ENCODE measurements around the gene TRMT10A. TPM values are rescaled to one million over a fixed set of nuclear protein-coding genes. Genes with fewer than 3 reads are reported as not detected.

TRMT10A gene
- total RNA-seq, 1 experiment from 2014 or later, result 6.1 TPM

- TF ChIP-seq EZH2 (IDR thresholded peaks at IDR 0.05; ENCODE audit: low read depth) (no peak), CTCF (conservative IDR thresholded peaks at IDR 0.05) (no peak)
- no peaks in the 10 kb centered on the region for H3F3A ChIP-seq (ENCODE audit: insufficient read depth, low read depth)
- no peak overlapping the region for H2AFZ ChIP-seq
- no peaks in the 10 kb centered on the region for H3K79me2 ChIP-seq (ENCODE audit: low read depth)
- no peaks in the 10 kb centered on the region for H4K20me1 ChIP-seq (ENCODE audit: insufficient read depth)
- H3K27ac ChIP-seq, result no peak overlapping the region
- H3K27me3 ChIP-seq (ENCODE audit: insufficient read depth, low read depth), result no peaks in the 10 kb centered on the region
- no peak overlapping the region for H3K4me3 ChIP-seq
- no peak overlapping the region for H3K4me2 ChIP-seq
- H3K4me1 ChIP-seq (replicated peaks; ENCODE audit: insufficient read depth), result no peaks in the 10 kb centered on the region
- intact Hi-C loops (cut with micrococcal nuclease; ENCODE audit: unreplicated experiment), result no loop called here
- no peaks in the 10 kb centered on the region for H3K9me3 ChIP-seq (ENCODE audit: insufficient read depth, low read depth)
- DNase-seq, result no peak
- ChIA-PET POLR2A (ENCODE audit: unreplicated experiment) (no interaction called here), CTCF (no interaction called here)
- H3K9me2 ChIP-seq (ENCODE audit: insufficient read depth), result no peaks in the 10 kb centered on the region
- no peaks in the 10 kb centered on the region for H3K36me3 ChIP-seq (ENCODE audit: low read depth)
- BruUV-seq (replicated peaks), result no TSS peak
Observed at GRCh38 chr4:99594818-99595217, 31.0 kb upstream of the TRMT10A start.

- H3K36me3 ChIP-seq (ENCODE audit: low read depth), result no peaks in the 10 kb centered on the region
- H3K79me2 ChIP-seq (ENCODE audit: low read depth), result no peaks in the 10 kb centered on the region
- H3K4me2 ChIP-seq, result no peak overlapping the region
- no peak for DNase-seq
- intact Hi-C loops (cut with micrococcal nuclease; ENCODE audit: unreplicated experiment), result no loop called here
- H3K4me3 ChIP-seq, result no peak overlapping the region
- no peak overlapping the region; the same call in 1 of the 2 replicates for H2AFZ ChIP-seq
- ChIA-PET CTCF (no interaction called here), POLR2A (ENCODE audit: unreplicated experiment) (no interaction called here)
- H3K27me3 ChIP-seq (ENCODE audit: insufficient read depth, low read depth), result no peaks in the 10 kb centered on the region
- H3K27ac ChIP-seq, result no peak overlapping the region
- no peaks in the 10 kb centered on the region for H3K9me2 ChIP-seq (ENCODE audit: insufficient read depth)
- no peaks in the 10 kb centered on the region for H3K9me3 ChIP-seq (ENCODE audit: insufficient read depth, low read depth)
- no peaks in the 10 kb centered on the region for H3K4me1 ChIP-seq (replicated peaks; ENCODE audit: insufficient read depth)
- H4K20me1 ChIP-seq (ENCODE audit: insufficient read depth), result no peaks in the 10 kb centered on the region
- no peaks in the 10 kb centered on the region for H3F3A ChIP-seq (ENCODE audit: insufficient read depth, low read depth)
- BruUV-seq (replicated peaks), result no TSS peak
- TF ChIP-seq CTCF (conservative IDR thresholded peaks at IDR 0.05), result no peak
- TF ChIP-seq EZH2 (IDR thresholded peaks at IDR 0.05; ENCODE audit: low read depth), result no peak
Observed at GRCh38 chr4:99593781-99594641, 30.2 kb upstream of the TRMT10A start.

GRCh38 chr4:99591757-99592156 lies 27.9 kb upstream of the TRMT10A start:
- BruUV-seq (replicated peaks), result no TSS peak
- H3K4me1 ChIP-seq (replicated peaks; ENCODE audit: insufficient read depth), result peaks cover 13% of the 10 kb centered on the region

More at GRCh38 chr4:99591757-99592156, 27.9 kb upstream of the TRMT10A start:
- CTCF ChIA-PET, result no interaction called here
- POLR2A ChIA-PET (ENCODE audit: unreplicated experiment), result no interaction called here
- H2AFZ ChIP-seq, result no peak overlapping the region
- no peak overlapping the region for H3K4me3 ChIP-seq
- H4K20me1 ChIP-seq (ENCODE audit: insufficient read depth), result no peaks in the 10 kb centered on the region
- no peak for TF ChIP-seq EZH2 (IDR thresholded peaks at IDR 0.05; ENCODE audit: low read depth)
- TF ChIP-seq CTCF (conservative IDR thresholded peaks at IDR 0.05), result no peak
- no peak for DNase-seq
- H3K27me3 ChIP-seq (ENCODE audit: insufficient read depth, low read depth), result no peaks in the 10 kb centered on the region
- intact Hi-C loops (cut with micrococcal nuclease; ENCODE audit: unreplicated experiment), result no loop called here
- no peaks in the 10 kb centered on the region for H3K36me3 ChIP-seq (ENCODE audit: low read depth)
- H3K9me3 ChIP-seq (ENCODE audit: insufficient read depth, low read depth), result no peaks in the 10 kb centered on the region
- H3K27ac ChIP-seq, result no peak overlapping the region
- H3F3A ChIP-seq (ENCODE audit: insufficient read depth, low read depth), result peaks cover 4% of the 10 kb centered on the region
- H3K4me2 ChIP-seq, result no peak overlapping the region
- no peaks in the 10 kb centered on the region for H3K9me2 ChIP-seq (ENCODE audit: insufficient read depth)
- no peaks in the 10 kb centered on the region for H3K79me2 ChIP-seq (ENCODE audit: low read depth)

Measured in PC-9 (cell line).